HFF-Myc (cell line): ENCODE results near the gene LIN54.
"Not testable (repeated sequence)": the region's sequence is repeated elsewhere in the genome, so short reads cannot be mapped to it uniquely, and the experiment has no call there.

Experiments
- DNase-seq: peaks from one replicate; pipeline ENCODE4 v3.0.0-alpha.2; 2011; ENCODE audit warnings: low read depth; ENCODE audit errors: extremely low read depth
- H3K4me3 ChIP-seq: replicated peaks from 2 replicates; pipeline ENCODE4 v1.5.1; 2011; ENCODE audit warnings: low read depth, mild to moderate bottlenecking, control low read depth, low read length
- CTCF ChIP-seq: IDR thresholded peaks from 2 replicates; pipeline ENCODE4 v1.5.1; 2012; ENCODE audit warnings: mild to moderate bottlenecking, low read depth, low read length, control low read depth; ENCODE audit errors: missing control alignments

Gene LIN54

GRCh38 chr4:82918091-82918490, 92.5 kb downstream of the LIN54 start:
- H3K4me3 ChIP-seq: no peak overlapping the region
- DNase-seq: no peak
- no peak for TF ChIP-seq CTCF

DNA sequence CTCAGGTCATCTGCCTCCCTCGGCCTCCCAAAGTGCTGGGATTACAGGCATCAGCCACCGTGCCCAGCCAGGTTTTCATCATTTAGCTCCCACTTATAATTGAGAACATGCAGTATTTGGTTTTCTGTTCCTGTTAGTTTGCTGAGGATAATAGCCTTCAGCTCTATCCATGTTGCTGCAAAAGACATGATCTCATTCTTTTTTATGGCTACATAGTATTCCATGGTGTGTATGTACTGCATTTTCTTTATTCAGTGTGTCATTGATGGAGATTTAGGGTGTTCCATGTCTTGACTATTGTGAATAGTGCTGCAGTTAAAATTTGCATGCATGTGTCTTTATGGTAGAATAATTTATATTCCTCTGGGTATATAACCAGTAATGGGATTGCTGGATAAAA, 96.7 kb downstream of the LIN54 start:
- not testable (repeated sequence) for DNase-seq, H3K4me3 ChIP-seq

DNA sequence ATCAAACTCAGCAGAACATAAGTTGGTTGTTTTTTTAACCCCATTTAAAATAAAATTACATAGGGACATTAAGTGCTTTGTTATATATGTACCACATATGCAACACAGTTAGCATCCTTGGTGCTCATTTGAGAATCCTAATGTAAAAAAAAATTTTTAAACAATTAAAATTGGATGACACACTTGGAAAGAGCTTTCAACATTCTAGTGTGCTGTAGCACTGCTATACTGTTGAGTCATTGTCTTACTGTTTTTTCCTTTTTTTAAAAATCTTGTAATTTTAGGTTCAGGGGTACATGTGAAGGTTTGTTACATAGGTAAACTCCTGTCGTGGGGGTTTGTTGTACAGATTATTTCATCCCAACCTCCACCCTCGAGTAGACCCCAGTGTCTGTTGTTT, 97.3 kb downstream of the LIN54 start:
- no peak overlapping the region for H3K4me3 ChIP-seq
- TF ChIP-seq CTCF: no peak
- DNase-seq: no peak

DNA sequence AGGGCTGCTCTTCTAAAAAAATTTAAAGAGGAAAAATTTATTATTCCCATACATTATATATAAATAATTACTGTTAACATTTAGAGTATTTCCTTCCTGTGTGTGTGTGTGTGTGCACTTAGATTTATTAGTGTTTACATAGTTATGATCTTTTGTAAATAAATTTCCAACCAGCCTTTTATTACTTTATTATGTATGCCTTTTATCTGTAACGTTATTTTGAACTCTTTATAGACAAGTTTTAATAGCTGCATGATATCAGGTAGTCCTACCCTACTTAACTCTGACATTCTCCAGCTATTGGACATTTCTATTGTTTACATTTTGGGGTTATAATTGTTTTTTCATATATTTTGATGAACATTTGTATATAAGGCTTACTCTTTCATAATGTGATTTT, 101.3 kb downstream of the LIN54 start:
- DNase-seq: no peak
- no peak for TF ChIP-seq CTCF

DNA sequence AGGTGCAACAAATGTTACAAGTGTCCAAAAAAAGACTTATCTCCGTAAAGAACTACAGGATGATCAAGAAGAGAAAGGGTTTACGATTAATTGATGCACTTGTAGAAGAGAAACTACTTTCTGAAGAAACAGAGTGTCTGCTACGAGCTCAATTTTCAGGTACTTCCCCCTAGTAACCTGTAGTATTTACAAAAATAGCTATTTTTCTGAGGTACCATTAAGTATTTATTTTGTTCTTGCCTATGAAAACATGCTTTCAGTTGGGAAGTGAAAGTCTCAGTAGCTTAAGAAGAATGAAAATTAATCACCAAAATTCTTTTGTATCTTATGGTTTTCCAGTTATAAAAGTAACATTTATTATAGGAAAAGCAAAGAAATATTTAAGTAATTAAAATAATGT, 104.2 kb downstream of the LIN54 start:
- DNase-seq: no peak
- no peak for TF ChIP-seq CTCF
- no peak overlapping the region for H3K4me3 ChIP-seq

More for the DNA sequence above, 101.3 kb downstream of the LIN54 start:
- no peak overlapping the region for H3K4me3 ChIP-seq

GRCh38 chr4:82905205-82905604, 105.4 kb downstream of the LIN54 start:
- DNase-seq: no peak

DNA sequence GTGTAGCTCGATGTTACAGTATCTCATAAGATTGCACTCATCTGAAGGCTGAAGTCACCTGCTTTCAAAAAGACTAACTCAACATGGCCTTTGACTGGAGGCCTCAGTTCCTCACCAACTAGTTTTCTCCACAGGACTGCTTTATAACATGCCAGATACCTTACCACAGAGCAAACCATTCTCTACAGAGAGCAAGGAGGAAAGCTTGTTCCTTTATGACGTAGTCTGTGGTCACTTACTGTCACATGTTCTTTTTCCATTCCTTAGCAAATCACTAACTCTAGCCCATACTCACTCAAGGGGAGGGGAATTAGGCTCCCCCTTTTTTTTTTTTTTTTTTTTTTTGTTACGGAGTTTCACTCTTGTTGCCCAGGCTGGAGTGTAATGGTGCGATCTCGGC, 106.9 kb downstream of the LIN54 start:
- no peak for DNase-seq
- TF ChIP-seq CTCF: no peak
- no peak overlapping the region for H3K4me3 ChIP-seq

More at GRCh38 chr4:82905205-82905604, 105.4 kb downstream of the LIN54 start:
- no peak overlapping the region for H3K4me3 ChIP-seq
- TF ChIP-seq CTCF: no peak
